HCT116 (cell line): ENCODE measurements around the gene DAPK1.

Source experiments
- SIN3A ChIP-seq: IDR thresholded peaks from 2 replicates; pipeline ENCODE4 v1.6.1; 2012; ENCODE audit warnings: low read depth
- SRF ChIP-seq: IDR thresholded peaks from 2 replicates; pipeline ENCODE4 v1.6.1; 2012; ENCODE audit warnings: low read depth
- ZFX ChIP-seq: fragments of 450-650 bp; IDR thresholded peaks from 2 replicates; pipeline ENCODE4 v1.6.1; 2017
- TF ChIP-seq, protein P1 (sequence below), 3 experiments: fragments of 200-600 bp in 1 of 3; sonication (generic) in 1 of 3; IDR thresholded peaks in 2 of 3; conservative IDR thresholded peaks in 1 of 3; 2 replicates each; pipeline ENCODE4 v1.5.1; 2012 to 2017; ENCODE audit warnings: low read depth in 2 of 3, low read length in 2 of 3, antibody characterized with exemption in 1 of 3, borderline replicate concordance in 1 of 3, control low read depth in 1 of 3, mild to moderate bottlenecking in 1 of 3, mixed read lengths in 1 of 3, mixed run types in 1 of 3, moderate library complexity in 1 of 3; ENCODE audit not compliant: insufficient read depth in 1 of 3

DNA sequence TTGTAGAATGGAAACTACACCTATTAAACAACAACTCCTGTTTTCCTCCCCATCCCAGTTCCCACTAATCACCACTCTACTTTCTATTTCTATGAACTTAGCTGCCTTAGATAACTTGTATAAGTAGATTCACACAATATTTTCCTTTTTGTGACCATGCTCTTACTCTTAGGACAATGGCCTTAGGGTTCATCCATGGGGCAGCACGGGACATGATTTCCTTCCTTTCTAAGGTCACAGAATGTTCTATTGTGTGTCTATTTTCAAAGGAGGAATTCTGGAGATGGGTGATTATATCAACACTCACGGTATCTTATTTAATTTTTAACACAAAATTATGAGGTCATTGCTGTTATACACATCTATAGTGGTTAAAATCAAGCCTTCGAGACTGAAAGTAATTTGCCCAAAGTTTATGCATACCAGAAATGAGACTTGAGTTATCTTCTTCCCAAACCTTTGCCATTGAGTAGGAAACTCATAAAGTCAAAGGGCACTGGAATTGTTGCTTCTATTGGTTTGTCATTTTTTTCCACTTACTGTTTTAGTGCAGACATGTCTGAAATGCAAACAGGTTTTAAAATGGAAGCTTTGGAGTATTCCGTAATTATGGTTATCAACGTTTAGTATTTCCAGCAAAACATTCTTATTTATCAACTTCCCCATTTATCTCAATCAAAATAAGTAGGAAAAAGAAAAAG is 251.8 kb downstream of the DAPK1 start:
- TF ChIP-seq ZFX (no peak), SRF (no peak), SIN3A (no peak)
- TF ChIP-seq, protein P1, sequence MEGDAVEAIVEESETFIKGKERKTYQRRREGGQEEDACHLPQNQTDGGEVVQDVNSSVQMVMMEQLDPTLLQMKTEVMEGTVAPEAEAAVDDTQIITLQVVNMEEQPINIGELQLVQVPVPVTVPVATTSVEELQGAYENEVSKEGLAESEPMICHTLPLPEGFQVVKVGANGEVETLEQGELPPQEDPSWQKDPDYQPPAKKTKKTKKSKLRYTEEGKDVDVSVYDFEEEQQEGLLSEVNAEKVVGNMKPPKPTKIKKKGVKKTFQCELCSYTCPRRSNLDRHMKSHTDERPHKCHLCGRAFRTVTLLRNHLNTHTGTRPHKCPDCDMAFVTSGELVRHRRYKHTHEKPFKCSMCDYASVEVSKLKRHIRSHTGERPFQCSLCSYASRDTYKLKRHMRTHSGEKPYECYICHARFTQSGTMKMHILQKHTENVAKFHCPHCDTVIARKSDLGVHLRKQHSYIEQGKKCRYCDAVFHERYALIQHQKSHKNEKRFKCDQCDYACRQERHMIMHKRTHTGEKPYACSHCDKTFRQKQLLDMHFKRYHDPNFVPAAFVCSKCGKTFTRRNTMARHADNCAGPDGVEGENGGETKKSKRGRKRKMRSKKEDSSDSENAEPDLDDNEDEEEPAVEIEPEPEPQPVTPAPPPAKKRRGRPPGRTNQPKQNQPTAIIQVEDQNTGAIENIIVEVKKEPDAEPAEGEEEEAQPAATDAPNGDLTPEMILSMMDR (IDR thresholded peaks at IDR 0.05 in 2 of 3, conservative IDR thresholded peaks at IDR 0.05 in 1 of 3; ENCODE audit: borderline replicate concordance in 1 of 3, insufficient read depth in 1 of 3, low read depth in 2 of 3, low read length in 2 of 3), result no peak
